Mucosa of gallbladder (tissue), 1 donor: ENCODE data around the gene SEPSECS. TPM values are rescaled to one million over a fixed set of nuclear protein-coding genes. Genes with fewer than 3 reads are reported as not detected.
A peak's percentile ranks its signal among the peaks of the same experiment; 100 is the strongest.

Experiments
- DNase-seq: peaks from one replicate; pipeline ENCODE4 v3.0.0-alpha.2; 2020; ENCODE audit warnings: low spot score
- total RNA-seq: library from RNA; stranded (reverse); gene quantifications from one replicate; pipeline ENCODE4 v1.2.1, GENCODE V29; 2021
- donor health status: DM: no; HTN: no; CAD: no.

SEPSECS gene
- 17.2 TPM for total RNA-seq

GRCh38 chr4:25159837-25160713, at the start of gene SEPSECS:
Gene SEPSECS, minus strand, starts transcription at chr4:25160449. Its CDS starts 80 bp downstream, at chr4:25160369.
- DNase-seq = peak; percentile 99

GRCh38 chr4:25209702-25210101, 49.5 kb upstream of the SEPSECS start:
- no peak for DNase-seq

GRCh38 chr4:25207997-25208396, 47.7 kb upstream of the SEPSECS start:
- DNase-seq = no peak

- DNase-seq = no peak
Observed at GRCh38 chr4:25198713-25199112, 38.5 kb upstream of the SEPSECS start.

GRCh38 chr4:25190407-25190806, 30.2 kb upstream of the SEPSECS start:
- DNase-seq = no peak

GRCh38 chr4:25184056-25184455, 23.8 kb upstream of the SEPSECS start:
- no peak for DNase-seq

GRCh38 chr4:25182937-25183336, 22.7 kb upstream of the SEPSECS start:
- DNase-seq = no peak

GRCh38 chr4:25180524-25181131, 20.4 kb upstream of the SEPSECS start:
- DNase-seq = peak; percentile 36

- no peak for DNase-seq
Observed at GRCh38 chr4:25178838-25179261, 18.6 kb upstream of the SEPSECS start.

- DNase-seq = no peak
Observed at GRCh38 chr4:25177147-25177546, 16.9 kb upstream of the SEPSECS start.

GRCh38 chr4:25174674-25175073, 14.4 kb upstream of the SEPSECS start:
- DNase-seq = no peak

GRCh38 chr4:25172961-25173915, 13.0 kb upstream of the SEPSECS start:
- DNase-seq = peak; percentile 55

GRCh38 chr4:25171201-25171865, 11.1 kb upstream of the SEPSECS start:
- DNase-seq = no peak

GRCh38 chr4:25169446-25169845, 9.2 kb upstream of the SEPSECS start:
- DNase-seq = no peak

GRCh38 chr4:25165916-25166315, 5.7 kb upstream of the SEPSECS start:
- DNase-seq = no peak

- no peak for DNase-seq
Observed at GRCh38 chr4:25163196-25163595, 2.9 kb upstream of the SEPSECS start.

GRCh38 chr4:25162566-25162965, 2.3 kb upstream of the SEPSECS start:
- DNase-seq = no peak

GRCh38 chr4:25161593-25161950, 1.3 kb upstream of the SEPSECS start:
- no peak for DNase-seq

GRCh38 chr4:25160714-25161592, 704 bp upstream of the SEPSECS start:
- DNase-seq = no peak

- DNase-seq = no peak
Observed at GRCh38 chr4:25158817-25159216, 1.4 kb downstream of the SEPSECS start.

- DNase-seq = no peak
Observed at GRCh38 chr4:25157081-25157480, 3.2 kb downstream of the SEPSECS start.
